ENCODE data around the gene PLEKHM1.
"Not testable (repeated sequence)": the region's sequence is repeated elsewhere in the genome, so short reads cannot be mapped to it uniquely, and the experiment has no call there.

The PLEKHM1 gene

DNA sequence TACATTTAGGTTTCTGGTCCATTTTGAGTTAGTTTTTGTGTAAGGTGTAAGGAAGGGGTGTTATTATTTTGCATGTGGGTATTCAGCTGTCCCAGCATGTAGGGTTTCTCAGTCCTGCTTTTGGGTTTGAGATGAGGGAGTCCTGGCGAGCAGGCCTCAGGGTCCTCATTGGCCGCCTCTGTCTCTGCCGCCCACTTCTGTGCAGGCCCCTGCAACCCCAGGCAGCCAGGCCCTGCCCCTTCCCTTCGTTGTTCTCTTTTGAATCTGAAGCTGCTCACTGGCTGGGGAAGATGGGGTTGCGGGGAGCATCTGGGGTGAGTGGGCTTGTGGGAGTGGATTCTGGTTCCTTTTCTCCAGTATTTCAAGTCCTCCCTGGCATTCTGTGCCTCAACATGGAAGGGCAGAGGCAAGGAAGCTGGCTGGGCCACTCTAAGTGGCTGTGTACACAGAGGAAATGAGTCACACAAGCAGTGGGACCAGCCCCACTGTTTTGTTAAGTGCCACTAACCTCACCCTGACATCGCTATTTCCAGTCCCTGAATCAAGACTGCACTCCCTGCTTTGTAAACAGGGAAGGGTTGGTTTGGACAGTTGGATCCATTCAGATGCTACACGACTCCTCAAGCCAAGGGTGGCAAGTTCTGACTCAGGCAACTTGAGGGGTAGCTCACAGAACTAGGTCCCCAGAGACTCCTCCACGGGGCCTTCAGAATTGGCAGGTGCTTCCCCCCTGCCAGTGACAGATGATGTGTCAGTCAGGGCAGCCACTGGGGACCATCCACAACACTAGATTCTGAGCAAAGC is 28.8 kb downstream of the PLEKHM1 start:
- not testable (repeated sequence) for DNase-seq (ENCODE audit: low read depth)

DNA sequence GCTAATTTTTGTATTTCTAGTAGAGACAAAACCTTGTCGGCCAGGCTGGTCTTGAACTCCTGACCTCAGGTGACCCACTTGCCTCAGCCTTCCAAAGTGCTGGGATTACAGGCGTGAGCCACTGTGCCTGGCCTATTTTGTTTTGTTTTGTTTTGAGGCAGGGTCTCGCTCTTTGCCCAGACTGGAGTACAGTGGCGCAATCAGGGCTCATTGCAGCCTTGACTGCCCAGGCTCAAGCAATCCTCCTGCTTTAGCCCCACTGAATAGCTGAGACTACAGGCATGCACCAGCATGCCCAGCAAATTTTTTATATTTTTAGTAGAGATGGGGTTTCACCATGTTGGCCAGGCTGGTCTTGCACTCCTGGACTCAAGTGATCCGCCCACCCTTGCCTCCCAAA is 30.1 kb downstream of the PLEKHM1 start:
- not testable (repeated sequence) for DNase-seq (ENCODE audit: low read depth)

DNA sequence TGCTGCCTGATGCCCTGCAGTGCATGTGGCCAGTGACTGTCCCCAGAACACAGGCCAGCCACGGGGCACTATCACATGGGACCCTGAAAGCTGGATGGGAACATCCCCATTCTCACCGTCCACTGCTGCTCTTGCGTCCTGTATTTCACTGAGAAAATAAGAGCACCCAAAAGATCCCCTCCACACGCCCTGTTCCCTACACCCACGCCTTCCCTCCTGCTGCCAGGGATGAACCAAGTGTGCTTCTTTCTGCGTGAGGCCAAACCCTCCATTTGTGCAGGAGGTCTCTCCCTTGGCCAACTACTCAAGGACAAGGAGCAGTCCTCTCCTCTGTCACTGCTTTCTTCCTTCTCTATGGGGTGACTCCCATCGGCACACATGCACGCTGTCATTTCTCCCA is 36.2 kb downstream of the PLEKHM1 start:
- not testable (repeated sequence) for DNase-seq (ENCODE audit: low read depth)

DNA sequence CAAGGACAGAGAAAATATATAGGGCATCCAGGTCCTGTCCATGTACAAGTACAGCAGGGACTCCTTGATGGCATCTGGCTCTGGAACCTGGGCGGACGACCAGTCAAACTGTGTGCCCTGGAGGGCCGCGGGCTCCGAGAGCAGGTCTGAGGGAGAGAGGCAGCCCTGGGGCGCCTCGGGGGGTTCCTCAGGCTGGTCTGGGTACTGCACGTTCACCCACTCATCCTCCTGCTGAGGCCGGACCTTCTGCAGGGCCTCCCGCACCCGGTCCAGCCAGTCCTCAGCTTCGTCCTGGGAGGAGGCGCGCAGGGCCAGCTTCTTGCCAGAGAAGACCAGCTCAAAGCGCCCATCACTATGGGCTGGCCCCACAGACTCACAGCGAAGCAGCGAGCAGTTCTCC is 36.8 kb downstream of the PLEKHM1 start:
- DNase-seq (ENCODE audit: low read depth), result not testable (repeated sequence)

DNA sequence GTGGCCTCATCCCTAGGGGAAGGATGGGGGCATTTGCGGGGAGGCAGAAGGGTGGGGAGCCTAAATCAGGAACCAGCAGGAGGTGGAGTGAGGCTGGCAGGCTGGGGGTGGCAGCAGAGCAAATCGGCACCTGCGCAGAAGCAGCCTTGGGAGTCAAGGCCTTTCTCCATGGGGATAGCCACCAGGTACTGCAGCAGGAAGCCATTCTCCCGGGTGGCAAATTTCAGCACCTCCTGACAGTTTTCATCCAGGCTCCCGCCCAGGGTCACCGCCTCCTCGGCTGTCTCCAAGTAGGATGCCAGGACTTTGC is 37.3 kb downstream of the PLEKHM1 start:
- not testable (repeated sequence) for DNase-seq (ENCODE audit: low read depth)

DNA sequence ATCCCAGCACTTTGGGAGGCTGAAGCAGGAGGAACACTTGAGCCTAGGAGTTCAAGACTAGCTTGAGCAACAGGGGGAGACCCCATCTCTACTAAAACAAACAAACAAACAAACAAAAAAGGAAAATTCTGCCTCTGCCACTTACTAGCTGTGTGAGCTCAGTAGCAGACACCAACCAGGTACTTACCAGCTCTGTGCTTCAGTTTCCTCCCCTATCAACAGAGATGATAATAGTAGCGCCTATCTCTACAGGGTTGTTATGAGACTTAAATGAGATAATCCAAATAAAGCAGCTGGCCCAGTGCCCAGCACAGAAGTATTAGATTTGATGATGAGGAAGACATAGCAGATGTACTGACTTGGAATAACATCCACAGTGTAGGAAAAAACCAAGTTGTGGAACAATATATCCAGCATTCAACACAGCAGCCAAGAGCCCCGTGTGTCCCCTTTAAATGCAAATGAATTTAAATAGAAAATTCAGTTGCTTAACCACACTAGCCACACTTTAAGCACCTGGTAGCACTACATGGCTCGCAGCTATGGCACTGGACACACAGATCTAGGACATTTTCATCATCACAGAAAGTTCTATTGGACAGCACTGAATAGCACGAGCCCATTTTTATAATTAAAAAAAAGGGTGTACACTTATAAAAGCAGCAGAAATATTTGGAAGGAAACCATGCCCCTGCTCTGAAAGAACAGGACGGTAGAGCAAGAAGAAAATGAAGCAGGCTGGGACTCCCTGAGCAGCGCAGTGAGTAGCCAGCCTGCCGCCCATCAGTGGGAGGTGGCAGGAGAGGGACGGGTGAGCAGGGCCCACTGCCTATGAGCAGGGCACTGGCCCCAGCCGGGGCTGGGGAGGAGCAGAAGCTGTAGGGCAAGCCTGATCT is 37.9 kb downstream of the PLEKHM1 start:
- not testable (repeated sequence) for DNase-seq (ENCODE audit: low read depth)

DNA sequence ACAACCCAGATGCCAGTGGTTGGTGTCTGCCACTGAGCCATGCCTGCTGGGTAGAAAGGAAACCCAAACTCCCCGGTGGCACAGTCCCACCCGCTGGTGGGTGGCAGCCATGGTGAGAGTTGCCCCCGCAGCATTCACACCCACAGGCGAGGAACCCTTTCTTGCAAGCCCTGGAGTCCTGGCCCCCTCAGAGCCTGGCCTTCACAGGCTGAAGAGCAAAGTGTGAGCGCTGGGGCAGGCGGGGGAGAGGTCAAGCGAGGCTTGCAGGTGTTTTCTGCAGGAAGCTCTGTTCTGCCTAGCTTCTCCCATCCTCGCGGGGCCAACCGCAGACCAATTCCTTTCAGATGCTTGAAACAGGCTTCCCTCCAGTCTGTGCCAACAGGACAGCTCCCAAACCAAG is 38.9 kb downstream of the PLEKHM1 start:
- not testable (repeated sequence) for DNase-seq (ENCODE audit: low read depth)

DNA sequence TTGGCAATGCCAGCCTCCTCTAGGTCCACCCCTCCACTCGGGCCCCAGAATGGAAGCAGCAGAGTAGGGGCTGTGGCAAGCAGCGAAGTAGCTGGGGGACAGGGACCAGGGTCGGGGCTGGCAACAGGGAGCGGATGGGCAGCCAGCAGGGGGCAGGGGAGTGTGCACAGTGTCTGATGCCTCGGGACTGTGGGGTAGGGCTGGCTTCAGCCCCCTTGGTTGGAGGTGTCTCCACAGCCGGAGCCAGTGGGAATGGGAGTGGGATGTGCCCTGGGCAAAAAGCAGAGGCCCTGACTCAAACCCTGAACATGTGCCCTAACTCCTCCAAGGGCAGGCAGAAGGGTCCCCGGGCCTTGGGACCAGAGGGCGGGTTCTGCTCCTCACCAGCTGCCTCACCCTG is 39.4 kb downstream of the PLEKHM1 start:
- DNase-seq (ENCODE audit: low read depth), result no peak

DNA sequence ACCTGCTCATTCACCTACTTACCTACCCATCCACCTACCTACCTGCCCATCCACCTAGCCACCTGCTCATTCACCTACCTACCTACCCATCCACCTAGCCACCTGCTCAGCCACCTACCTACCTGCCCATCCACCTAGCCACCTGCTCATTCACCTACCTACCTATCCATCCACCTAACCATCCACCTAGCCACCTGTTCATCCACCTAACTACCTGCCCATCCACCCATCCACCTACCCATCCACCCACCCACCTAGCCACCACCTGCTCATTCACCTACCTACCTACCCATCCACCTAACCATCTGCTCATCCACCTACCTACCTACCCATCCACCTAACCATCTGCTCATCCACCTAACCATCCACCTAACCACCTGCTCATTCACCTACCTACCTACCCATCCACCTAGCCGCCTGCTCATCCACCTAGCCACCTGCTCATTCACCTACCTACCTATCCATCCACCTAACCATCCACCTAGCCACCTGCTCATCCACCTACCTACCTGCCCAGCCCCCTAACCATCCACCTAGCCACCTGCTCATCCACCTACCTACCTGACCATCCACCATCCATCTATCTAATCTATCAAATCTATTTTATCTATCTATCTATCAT is 40.7 kb downstream of the PLEKHM1 start:
- DNase-seq (ENCODE audit: low read depth), result not testable (repeated sequence)

DNA sequence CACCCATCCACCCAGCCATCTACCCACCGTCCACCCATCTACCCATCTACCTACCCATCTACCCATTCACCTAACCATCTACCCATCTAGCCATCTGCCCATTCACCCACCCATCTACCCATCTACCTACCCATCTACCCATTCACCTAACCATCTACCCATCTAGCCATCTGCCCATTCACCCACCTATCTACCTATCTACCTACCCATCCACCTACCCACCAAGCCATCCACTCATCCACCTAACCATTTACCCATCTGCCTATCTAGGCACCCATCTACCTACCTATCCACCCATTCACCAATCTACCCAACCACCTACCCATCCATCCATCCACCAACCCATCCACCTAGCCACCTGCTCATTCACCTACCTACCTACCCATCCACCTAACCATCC is 41.3 kb downstream of the PLEKHM1 start:
- not testable (repeated sequence) for DNase-seq (ENCODE audit: low read depth)

DNA sequence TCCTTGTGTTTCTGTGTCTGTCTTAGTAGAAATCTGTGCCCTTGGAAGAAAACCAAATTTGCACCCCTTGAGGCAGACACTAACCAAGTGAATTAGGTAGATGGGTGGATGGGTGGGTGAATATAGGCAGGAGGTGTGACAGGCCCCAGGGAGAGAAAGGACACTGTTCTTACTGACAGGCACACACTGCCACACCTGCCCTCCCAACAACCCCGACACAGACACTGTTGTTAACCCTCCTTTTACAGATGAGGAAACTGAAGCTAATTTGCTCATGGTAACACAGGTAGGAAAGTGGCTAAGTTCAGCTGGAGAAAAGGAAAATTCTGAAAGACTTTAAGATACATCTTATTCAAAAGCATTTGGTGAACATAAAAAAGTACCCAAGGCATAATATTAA is 42.0 kb downstream of the PLEKHM1 start:
- DNase-seq (ENCODE audit: low read depth), result not testable (repeated sequence)

DNA sequence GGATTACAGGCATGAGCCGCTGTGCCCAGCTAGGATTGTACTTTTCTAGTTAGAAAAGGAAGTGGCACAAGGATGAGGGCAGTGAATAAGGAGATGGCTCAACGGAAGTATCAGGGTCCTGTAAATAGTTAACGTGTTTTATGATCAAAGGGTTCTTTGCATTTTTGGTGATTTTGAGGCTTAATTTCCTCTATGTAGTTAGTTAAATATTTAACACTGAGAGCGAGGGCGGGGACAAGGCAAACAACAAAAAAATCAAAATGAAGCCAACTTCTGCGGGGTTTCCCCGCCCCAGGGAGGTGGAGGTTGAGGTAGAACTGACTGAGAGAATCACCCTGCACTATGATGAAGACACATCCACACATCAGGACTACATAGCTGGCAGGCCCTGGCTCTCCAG is 42.5 kb downstream of the PLEKHM1 start:
- DNase-seq (ENCODE audit: low read depth), result not testable (repeated sequence)

DNA sequence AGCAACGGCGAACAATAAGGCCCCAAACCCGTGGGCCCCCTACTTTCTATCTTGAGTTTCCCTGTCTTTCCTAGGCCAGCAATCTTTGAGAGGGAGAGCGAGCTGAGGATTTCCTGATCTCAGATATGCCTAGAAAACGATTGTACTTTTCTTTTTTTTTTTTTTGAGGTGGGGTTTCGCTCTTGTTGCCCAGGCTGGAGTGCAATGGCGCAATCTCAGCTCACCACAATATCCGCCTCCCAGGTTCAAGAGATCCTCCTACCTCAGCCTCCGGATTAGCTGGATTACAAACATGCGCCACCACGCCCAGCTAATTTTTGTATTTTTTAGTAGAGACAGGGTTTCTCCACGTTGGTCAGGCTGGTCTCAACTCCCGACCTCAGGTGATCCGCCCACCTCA is 42.9 kb downstream of the PLEKHM1 start:
- not testable (repeated sequence) for DNase-seq (ENCODE audit: low read depth)

DNA sequence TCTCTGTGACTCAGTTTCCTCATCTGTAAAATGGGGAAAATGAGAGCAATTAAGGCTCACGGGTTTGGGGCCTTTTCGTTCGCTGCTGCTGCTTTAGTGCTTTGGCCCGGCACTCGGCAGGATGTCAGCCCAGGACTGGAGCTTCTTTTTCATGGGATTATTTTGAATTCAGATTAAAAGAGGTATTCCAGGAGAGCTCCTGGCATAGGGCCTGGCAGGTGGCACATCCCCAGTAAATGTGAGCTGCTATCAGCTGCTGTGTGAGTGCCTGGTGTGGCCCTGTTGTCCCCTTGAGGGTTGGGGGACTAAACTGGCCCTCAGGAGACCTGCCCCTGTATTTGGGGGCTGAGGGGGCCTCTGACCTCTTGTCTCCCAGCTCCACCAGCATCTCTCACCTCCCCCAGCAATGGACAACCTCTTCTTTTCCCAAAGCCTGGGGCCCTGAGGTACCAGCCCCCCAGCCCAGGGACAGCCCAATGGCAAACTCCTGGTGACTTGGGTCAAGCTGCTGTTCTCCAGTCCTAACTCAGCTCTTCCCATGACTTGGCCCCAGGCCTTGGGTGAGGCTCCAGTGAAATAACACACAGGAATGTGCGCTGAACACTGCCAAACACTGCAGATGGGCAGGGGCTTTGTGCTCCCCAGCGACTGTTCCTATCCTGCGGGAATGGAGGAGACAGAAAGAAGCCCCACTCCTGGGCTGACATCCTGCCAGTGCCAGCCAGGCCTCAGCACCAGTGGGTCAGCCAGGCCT is 43.5 kb downstream of the PLEKHM1 start:
- not testable (repeated sequence) for DNase-seq (ENCODE audit: low read depth)

DNA sequence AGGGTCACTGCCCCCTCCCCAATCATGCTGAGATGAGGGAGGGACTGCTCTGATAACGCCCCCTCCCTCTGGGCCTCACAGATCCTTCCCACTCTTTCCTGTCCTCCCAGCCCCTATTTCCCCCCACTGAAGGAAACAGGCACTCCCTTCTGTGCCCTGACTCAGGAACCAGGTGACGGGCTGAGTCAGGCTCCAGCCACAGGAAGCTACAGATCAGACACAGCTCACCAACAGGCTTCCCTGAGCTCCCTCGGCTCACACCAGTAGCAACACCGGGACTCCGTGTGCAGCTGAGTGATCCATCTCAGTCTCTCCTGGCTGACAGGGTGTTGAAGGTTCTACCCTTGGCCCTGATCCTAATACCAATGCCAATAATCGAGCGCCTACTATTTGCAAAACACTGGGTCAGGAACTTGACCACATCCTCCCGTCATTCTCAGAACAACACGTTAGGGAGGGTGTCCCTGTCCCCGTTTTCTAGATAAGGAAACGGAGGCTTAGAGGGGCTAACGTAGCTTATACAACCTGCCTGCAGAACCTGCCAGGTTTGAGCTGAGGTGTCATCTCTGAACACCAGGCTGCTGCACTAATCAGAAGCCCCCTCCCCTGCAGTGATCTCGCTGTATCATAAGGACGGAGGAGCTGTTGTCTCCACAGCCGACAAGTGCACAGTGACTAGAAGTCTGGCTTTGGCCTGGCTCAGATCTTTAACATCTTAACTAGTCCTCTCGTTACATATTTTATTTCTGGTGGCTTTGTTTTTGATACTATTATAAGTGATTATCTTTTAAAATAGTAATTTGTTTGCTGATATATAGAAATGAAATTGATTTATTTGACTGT is 44.4 kb downstream of the PLEKHM1 start:
- DNase-seq (ENCODE audit: low read depth), result not testable (repeated sequence)

DNA sequence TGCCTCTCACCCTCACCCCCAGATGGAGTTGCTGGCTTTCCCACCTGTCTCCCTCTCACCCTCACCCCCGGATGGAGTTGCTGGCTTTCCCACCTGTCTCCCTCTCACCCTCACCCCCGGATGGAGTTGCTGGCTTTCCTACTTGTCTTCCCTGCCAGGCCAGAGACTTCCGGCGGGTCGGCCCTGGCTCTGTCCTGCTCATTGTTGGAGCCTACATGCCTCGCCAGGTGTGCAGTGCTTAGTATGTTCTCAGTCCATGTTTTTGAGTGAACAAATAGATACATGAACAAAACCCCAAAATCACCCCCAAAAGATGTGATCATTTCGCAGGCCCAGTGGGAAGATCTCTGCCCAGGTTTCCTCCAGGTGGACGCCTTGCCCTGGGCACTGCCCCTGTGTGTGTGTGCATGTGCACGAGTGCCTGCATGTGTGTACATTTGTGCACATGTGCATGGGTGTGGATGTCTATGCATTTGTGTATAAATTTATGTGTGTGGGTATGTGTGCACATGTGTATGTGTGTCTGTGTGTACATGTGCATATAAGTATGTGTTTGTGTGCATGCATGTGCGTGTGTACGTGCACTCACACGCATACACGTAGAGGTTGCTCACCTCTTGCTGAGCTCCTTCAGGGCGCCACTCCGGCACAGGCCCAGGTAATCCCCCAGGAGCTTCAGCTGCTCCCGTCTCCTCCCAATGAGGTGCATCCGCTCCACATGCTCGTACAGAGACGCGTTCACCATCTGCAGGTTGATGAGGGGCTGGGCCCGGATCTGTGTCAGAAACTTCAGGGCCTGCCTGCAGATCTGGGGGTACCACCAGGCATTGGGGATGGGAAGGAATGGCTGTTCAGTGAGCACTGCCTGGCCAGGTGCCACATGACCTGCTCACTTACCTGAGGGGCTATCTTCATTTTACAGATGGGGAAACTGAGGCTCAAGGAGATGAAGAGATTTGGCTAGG is 45.4 kb downstream of the PLEKHM1 start:
- not testable (repeated sequence) for DNase-seq (ENCODE audit: low read depth)

DNA sequence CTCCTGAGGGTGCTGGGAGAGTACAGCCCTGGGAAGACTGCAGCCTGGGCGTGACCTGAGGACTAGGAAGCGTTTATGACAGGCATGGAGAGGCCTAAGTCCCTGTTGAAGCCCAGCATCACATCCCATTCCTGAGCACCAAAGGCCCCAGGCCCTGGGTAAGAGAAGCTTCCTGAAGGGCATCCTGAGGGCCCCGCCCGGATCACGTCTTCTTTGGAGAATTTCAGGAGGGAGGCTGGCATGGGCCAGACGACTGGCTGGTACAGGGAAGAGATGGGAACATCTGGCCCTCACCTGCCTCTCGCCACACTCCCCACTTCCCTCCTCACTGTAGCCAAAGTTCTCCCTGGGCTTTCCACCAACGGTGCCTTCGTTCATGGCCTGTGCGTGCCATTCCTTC is 46.2 kb downstream of the PLEKHM1 start:
- DNase-seq (ENCODE audit: low read depth), result not testable (repeated sequence)

DNA sequence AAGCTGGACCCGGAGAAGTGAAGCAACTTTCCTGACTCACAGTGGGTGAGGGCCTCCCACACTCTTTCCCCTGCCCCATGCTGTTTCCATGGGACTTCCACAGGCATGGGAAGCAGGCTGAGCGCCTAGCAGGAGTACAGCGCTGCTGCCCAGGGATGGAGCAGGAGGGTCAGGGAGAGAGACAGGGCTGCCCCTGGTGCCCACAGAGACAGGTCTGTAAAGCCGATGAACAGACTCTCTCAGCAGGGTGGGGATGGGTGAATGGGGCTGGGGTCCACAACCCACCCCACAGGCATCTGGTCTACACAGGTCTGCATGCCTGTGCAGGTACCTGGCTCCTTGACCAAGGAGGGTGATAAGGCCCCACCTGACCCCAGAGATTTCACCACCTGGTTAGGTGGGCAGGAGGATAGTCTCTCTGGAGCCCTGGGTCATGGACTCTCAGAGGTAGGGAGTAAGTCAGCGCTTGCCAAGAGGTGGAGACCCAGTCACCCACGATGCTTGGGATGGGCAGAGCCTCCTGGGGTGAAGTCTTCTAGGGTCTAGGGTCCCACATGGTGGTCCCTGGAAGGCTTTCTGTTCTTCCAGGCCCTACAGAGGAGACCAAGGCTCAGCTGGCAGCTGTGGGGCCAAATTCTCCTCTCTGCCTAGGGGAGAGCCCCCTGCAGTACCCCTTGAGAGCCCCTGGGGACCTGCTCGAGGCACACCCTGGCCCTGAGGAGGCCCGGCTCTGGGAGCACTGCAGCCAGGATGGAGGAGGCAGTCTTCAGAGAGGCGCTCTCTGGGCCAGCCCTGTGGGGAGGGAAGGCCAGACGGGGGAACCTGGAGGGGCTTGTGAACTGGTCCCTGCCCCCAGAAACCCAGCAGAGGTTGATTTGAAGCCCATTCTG is 46.9 kb downstream of the PLEKHM1 start:
- DNase-seq (ENCODE audit: low read depth), result not testable (repeated sequence)
